PC-9 (cell line): ENCODE data around the gene STARD13.

ENCODE experiments used
- CTCF ChIP-seq: fragments of 200-600 bp; sonication (generic); conservative IDR thresholded peaks from 2 replicates; pipeline ENCODE4 v1.6.1; 2017; ENCODE audit warnings: mixed run types, antibody characterized with exemption, mild to moderate bottlenecking, moderate library complexity
- EZH2 ChIP-seq: fragments of 200-600 bp; sonication (generic); IDR thresholded peaks from 2 replicates; pipeline ENCODE4 v1.8.0; 2017; ENCODE audit warnings: antibody characterized with exemption, low read depth

- TF ChIP-seq CTCF = no peak
- TF ChIP-seq EZH2 = no peak
Measured at GRCh38 chr13:33278913-33279312, 6.6 kb downstream of the STARD13 start.
